ENCODE results near the gene KSR1.

DNA sequence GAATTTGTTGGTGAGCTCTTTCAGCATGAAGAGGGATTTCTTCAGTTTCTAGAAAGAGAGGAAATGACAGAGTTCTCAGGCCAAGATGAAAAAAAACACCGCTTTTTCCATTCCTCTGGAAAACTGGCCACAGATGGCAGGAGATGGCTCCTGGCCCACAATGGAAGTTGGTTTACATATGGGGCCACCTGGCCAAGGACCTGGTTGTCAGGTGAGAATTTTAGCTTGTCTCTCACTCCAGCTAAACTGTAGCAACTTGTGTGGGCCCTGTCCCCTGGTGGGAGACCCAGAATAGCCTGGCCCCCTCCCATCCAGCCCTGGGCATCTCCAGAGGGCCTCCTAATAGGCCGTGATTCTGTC is 208.3 kb downstream of the KSR1 start:
- TF ChIP-seq, protein P1, sequence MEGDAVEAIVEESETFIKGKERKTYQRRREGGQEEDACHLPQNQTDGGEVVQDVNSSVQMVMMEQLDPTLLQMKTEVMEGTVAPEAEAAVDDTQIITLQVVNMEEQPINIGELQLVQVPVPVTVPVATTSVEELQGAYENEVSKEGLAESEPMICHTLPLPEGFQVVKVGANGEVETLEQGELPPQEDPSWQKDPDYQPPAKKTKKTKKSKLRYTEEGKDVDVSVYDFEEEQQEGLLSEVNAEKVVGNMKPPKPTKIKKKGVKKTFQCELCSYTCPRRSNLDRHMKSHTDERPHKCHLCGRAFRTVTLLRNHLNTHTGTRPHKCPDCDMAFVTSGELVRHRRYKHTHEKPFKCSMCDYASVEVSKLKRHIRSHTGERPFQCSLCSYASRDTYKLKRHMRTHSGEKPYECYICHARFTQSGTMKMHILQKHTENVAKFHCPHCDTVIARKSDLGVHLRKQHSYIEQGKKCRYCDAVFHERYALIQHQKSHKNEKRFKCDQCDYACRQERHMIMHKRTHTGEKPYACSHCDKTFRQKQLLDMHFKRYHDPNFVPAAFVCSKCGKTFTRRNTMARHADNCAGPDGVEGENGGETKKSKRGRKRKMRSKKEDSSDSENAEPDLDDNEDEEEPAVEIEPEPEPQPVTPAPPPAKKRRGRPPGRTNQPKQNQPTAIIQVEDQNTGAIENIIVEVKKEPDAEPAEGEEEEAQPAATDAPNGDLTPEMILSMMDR (IDR thresholded peaks at IDR 0.05), result no peak
- no peak for TF ChIP-seq POLR2A (IDR thresholded peaks at IDR 0.05)

Data from upper lobe of left lung (tissue), 4 donors.